ENCODE measurements around the gene SCN10A.

SCN10A gene

GRCh38 chr3:38657369-38657768 lies 158.6 kb downstream of the SCN10A start:
- no peak overlapping the region for H3K27ac ChIP-seq (ENCODE audit: low read depth, low read length)
- no peaks in the 10 kb centered on the region for H3K4me1 ChIP-seq (ENCODE audit: control insufficient read depth, insufficient read depth, low read length, unreplicated experiment)
- peaks cover 74% of the 10 kb centered on the region for H3K27me3 ChIP-seq (ENCODE audit: insufficient read depth, low read length)
- H3K36me3 ChIP-seq (ENCODE audit: insufficient read depth, low read length) = no peaks in the 10 kb centered on the region
- H3K79me2 ChIP-seq (ENCODE audit: control insufficient read depth, insufficient read depth, low read length, unreplicated experiment) = no peaks in the 10 kb centered on the region
- no peak overlapping the region for H3K4me3 ChIP-seq (ENCODE audit: low read depth, low read length)
- H2AFZ ChIP-seq (ENCODE audit: low read length, unreplicated experiment) = no peak overlapping the region

- no peak overlapping the region for H3K27ac ChIP-seq (ENCODE audit: low read depth, low read length)
- no peak overlapping the region for H3K4me3 ChIP-seq (ENCODE audit: low read depth, low read length)
- no peaks in the 10 kb centered on the region for H3K4me1 ChIP-seq (ENCODE audit: control insufficient read depth, insufficient read depth, low read length, unreplicated experiment)
- H3K79me2 ChIP-seq (ENCODE audit: control insufficient read depth, insufficient read depth, low read length, unreplicated experiment) = no peaks in the 10 kb centered on the region
- no peaks in the 10 kb centered on the region for H3K36me3 ChIP-seq (ENCODE audit: insufficient read depth, low read length)
- H3K27me3 ChIP-seq (ENCODE audit: insufficient read depth, low read length) = peaks cover 69% of the 10 kb centered on the region
- H2AFZ ChIP-seq (ENCODE audit: low read length, unreplicated experiment) = no peak overlapping the region
Observed at GRCh38 chr3:38655708-38656300, 160.2 kb downstream of the SCN10A start.

- no peak overlapping the region for H3K4me3 ChIP-seq (ENCODE audit: low read depth, low read length)
- H3K27ac ChIP-seq (ENCODE audit: low read depth, low read length) = no peak overlapping the region
- peaks cover 67% of the 10 kb centered on the region for H3K27me3 ChIP-seq (ENCODE audit: insufficient read depth, low read length)
- H3K79me2 ChIP-seq (ENCODE audit: control insufficient read depth, insufficient read depth, low read length, unreplicated experiment) = no peaks in the 10 kb centered on the region
- no peaks in the 10 kb centered on the region for H3K36me3 ChIP-seq (ENCODE audit: insufficient read depth, low read length)
- no peak overlapping the region for H2AFZ ChIP-seq (ENCODE audit: low read length, unreplicated experiment)
- no peaks in the 10 kb centered on the region for H3K4me1 ChIP-seq (ENCODE audit: control insufficient read depth, insufficient read depth, low read length, unreplicated experiment)
Observed at GRCh38 chr3:38653685-38654537, 162.1 kb downstream of the SCN10A start.

GRCh38 chr3:38652934-38653333 lies 163.1 kb downstream of the SCN10A start:
- Histone ChIP-seq H2AFZ (ENCODE audit: low read length, unreplicated experiment) (no peak overlapping the region), H3K4me1 (ENCODE audit: control insufficient read depth, insufficient read depth, low read length, unreplicated experiment) (no peaks in the 10 kb centered on the region), H3K79me2 (ENCODE audit: control insufficient read depth, insufficient read depth, low read length, unreplicated experiment) (no peaks in the 10 kb centered on the region), H3K27ac (ENCODE audit: low read depth, low read length) (no peak overlapping the region), H3K36me3 (ENCODE audit: insufficient read depth, low read length) (no peaks in the 10 kb centered on the region), H3K27me3 (ENCODE audit: insufficient read depth, low read length) (peaks cover 67% of the 10 kb centered on the region), H3K4me3 (ENCODE audit: low read depth, low read length) (no peak overlapping the region)

GRCh38 chr3:38651153-38651789 lies 164.7 kb downstream of the SCN10A start:
- no peak overlapping the region for H3K27ac ChIP-seq (ENCODE audit: low read depth, low read length)
- H3K79me2 ChIP-seq (ENCODE audit: control insufficient read depth, insufficient read depth, low read length, unreplicated experiment) = no peaks in the 10 kb centered on the region
- no peaks in the 10 kb centered on the region for H3K36me3 ChIP-seq (ENCODE audit: insufficient read depth, low read length)
- H2AFZ ChIP-seq (ENCODE audit: low read length, unreplicated experiment) = no peak overlapping the region
- H3K27me3 ChIP-seq (ENCODE audit: insufficient read depth, low read length) = peaks cover 68% of the 10 kb centered on the region
- no peak overlapping the region for H3K4me3 ChIP-seq (ENCODE audit: low read depth, low read length)
- H3K4me1 ChIP-seq (ENCODE audit: control insufficient read depth, insufficient read depth, low read length, unreplicated experiment) = no peaks in the 10 kb centered on the region

- Histone ChIP-seq H2AFZ (ENCODE audit: low read length, unreplicated experiment) (no peak overlapping the region), H3K4me3 (ENCODE audit: low read depth, low read length) (peak overlapping the region; percentile 76), H3K36me3 (ENCODE audit: insufficient read depth, low read length) (no peaks in the 10 kb centered on the region), H3K27me3 (ENCODE audit: insufficient read depth, low read length) (peaks cover 76% of the 10 kb centered on the region), H3K27ac (ENCODE audit: low read depth, low read length) (no peak overlapping the region), H3K79me2 (ENCODE audit: control insufficient read depth, insufficient read depth, low read length, unreplicated experiment) (no peaks in the 10 kb centered on the region), H3K4me1 (ENCODE audit: control insufficient read depth, insufficient read depth, low read length, unreplicated experiment) (no peaks in the 10 kb centered on the region)
Observed at GRCh38 chr3:38650248-38650951, 165.6 kb downstream of the SCN10A start.

- H3K27ac ChIP-seq (ENCODE audit: low read depth, low read length) = no peak within 1 kb of the TSS
- H3K27me3 ChIP-seq (ENCODE audit: insufficient read depth, low read length) = peaks cover 83% of the 10 kb centered on the region
- H3K79me2 ChIP-seq (ENCODE audit: control insufficient read depth, insufficient read depth, low read length, unreplicated experiment) = no peaks in the 10 kb centered on the region
- no peaks in the 10 kb centered on the region for H3K36me3 ChIP-seq (ENCODE audit: insufficient read depth, low read length)
- H2AFZ ChIP-seq (ENCODE audit: low read length, unreplicated experiment) = peak within 1 kb of the TSS; percentile 79
- no peaks in the 10 kb centered on the region for H3K4me1 ChIP-seq (ENCODE audit: control insufficient read depth, insufficient read depth, low read length, unreplicated experiment)
- H3K4me3 ChIP-seq (ENCODE audit: low read depth, low read length) = peak within 1 kb of the TSS; percentile 76
Observed at GRCh38 chr3:38649500-38650247, 166.3 kb downstream of the SCN10A start, which contains the start of gene SCN5A. Gene SCN5A (minus strand): TSS chr3:38649687. CDS start chr3:38633307, 16,380 bp downstream.

- Histone ChIP-seq H2AFZ (ENCODE audit: low read length, unreplicated experiment) (peak overlapping the region; percentile 79), H3K27ac (ENCODE audit: low read depth, low read length) (no peak overlapping the region), H3K79me2 (ENCODE audit: control insufficient read depth, insufficient read depth, low read length, unreplicated experiment) (no peaks in the 10 kb centered on the region), H3K4me3 (ENCODE audit: low read depth, low read length) (peak overlapping the region; percentile 68), H3K4me1 (ENCODE audit: control insufficient read depth, insufficient read depth, low read length, unreplicated experiment) (no peaks in the 10 kb centered on the region), H3K27me3 (ENCODE audit: insufficient read depth, low read length) (peaks cover 86% of the 10 kb centered on the region), H3K36me3 (ENCODE audit: insufficient read depth, low read length) (no peaks in the 10 kb centered on the region)
Observed at GRCh38 chr3:38648659-38649499, 167.1 kb downstream of the SCN10A start.

GRCh38 chr3:38648024-38648658 lies 167.9 kb downstream of the SCN10A start:
- peaks cover 86% of the 10 kb centered on the region for H3K27me3 ChIP-seq (ENCODE audit: insufficient read depth, low read length)
- H3K36me3 ChIP-seq (ENCODE audit: insufficient read depth, low read length) = no peaks in the 10 kb centered on the region
- H3K79me2 ChIP-seq (ENCODE audit: control insufficient read depth, insufficient read depth, low read length, unreplicated experiment) = no peaks in the 10 kb centered on the region
- no peak overlapping the region for H3K4me3 ChIP-seq (ENCODE audit: low read depth, low read length)
- no peaks in the 10 kb centered on the region for H3K4me1 ChIP-seq (ENCODE audit: control insufficient read depth, insufficient read depth, low read length, unreplicated experiment)
- H2AFZ ChIP-seq (ENCODE audit: low read length, unreplicated experiment) = no peak overlapping the region
- no peak overlapping the region for H3K27ac ChIP-seq (ENCODE audit: low read depth, low read length)
